ENCODE measurements around the gene AHDC1.

DNA sequence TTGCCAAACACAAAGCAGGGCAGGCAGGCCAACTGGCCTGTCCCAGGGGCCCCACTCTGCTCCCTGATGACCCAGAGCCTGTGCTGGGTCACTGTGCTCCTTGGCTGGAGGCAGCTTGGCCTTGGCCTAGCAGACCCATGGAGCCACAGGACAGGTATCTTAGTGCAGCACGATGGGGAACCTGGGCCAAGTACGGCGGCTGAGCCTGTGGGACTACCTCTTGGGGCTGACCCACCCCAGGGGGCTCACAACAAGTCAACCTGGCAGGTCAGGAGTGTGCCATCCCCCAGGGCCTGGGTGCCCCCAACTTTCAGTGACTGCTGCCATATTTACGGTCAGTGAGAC, 41.1 kb upstream of the AHDC1 start:
- TF ChIP-seq CTCF (conservative IDR thresholded peaks at IDR 0.05 in 1 of 2, IDR thresholded peaks at IDR 0.05 in 1 of 2; ENCODE audit: low read depth in 1 of 2, low read length in 2 of 2) (no peak), EZH2 (IDR thresholded peaks at IDR 0.05; ENCODE audit: low read length, missing control alignments) (no peak)

All from fibroblast of lung (primary cell).